PC-3 (cell line): ENCODE results near the gene VTN. TPM values are rescaled to one million over a fixed set of nuclear protein-coding genes. Genes with fewer than 3 reads are reported as not detected.

Experiments used
- ATAC-seq: fragments of 200-7000 bp; cut with Tn5 transposase; 2 replicates; pipeline ENCODE4 v1.9.1; 2020; ENCODE audit warnings: mild to moderate bottlenecking, moderate library complexity
- BruUV-seq: library from RNA; stranded (reverse); fragments of 400-500 nt; replicated peaks from 2 replicates; lab custom pipeline; 2021; lab: Mats Ljungman, UMichigan
- CTCF ChIA-PET: fragments of 300-600 bp; sonication (Branson Sonifier 250); formaldehyde crosslinking; loops from one replicate; lab custom pipeline; 2022; ENCODE audit warnings: antibody characterized with exemption; lab: Charles Lee
- POLR2A ChIA-PET: fragments of 300-600 bp; sonication (Branson Sonifier 250); formaldehyde crosslinking; loops from one replicate; lab custom pipeline; 2022; ENCODE audit warnings: antibody characterized with exemption; ENCODE audit not compliant: unreplicated experiment; lab: Charles Lee
- DNase-seq: peaks from one replicate; pipeline ENCODE4 v3.0.0-alpha.2; 2015
- H2AFZ ChIP-seq: fragments of 300-600 bp; sonication (generic); 2 replicates; pipeline ENCODE4 v1.6.0; 2016; ENCODE audit warnings: antibody characterized with exemption, low read length
- H3F3A ChIP-seq: fragments of 300-600 bp; sonication (generic); one replicate; pipeline ENCODE4 v1.6.0; 2017; ENCODE audit warnings: antibody characterized with exemption, low read length, control low read depth, mild to moderate bottlenecking; ENCODE audit not compliant: unreplicated experiment
- H3K27ac ChIP-seq: fragments of 300-600 bp; sonication (generic); 2 replicates; pipeline ENCODE4 v1.5.1; 2016; ENCODE audit warnings: mild to moderate bottlenecking, low read length
- H3K27me3 ChIP-seq: fragments of 300-600 bp; sonication (generic); 2 replicates; pipeline ENCODE4 v1.6.1; 2016; ENCODE audit warnings: low read length, mixed read lengths
- H3K36me3 ChIP-seq: fragments of 300-600 bp; sonication (generic); 2 replicates; pipeline ENCODE4 v1.6.1; 2016; ENCODE audit warnings: low read depth, mixed run types, low read length, mixed read lengths
- H3K4me1 ChIP-seq: fragments of 300-600 bp; sonication (generic); 2 replicates; pipeline ENCODE4 v1.5.1; 2016; ENCODE audit warnings: low read length; ENCODE audit not compliant: insufficient read depth
- H3K4me2 ChIP-seq: fragments of 300-600 bp; sonication (generic); 2 replicates; pipeline ENCODE4 v1.6.0; 2016; ENCODE audit warnings: low read length
- H3K4me3 ChIP-seq: fragments of 300-600 bp; sonication (generic); 2 replicates; pipeline ENCODE4 v1.5.1; 2016; ENCODE audit warnings: mild to moderate bottlenecking, low read length, mixed read lengths
- H3K79me2 ChIP-seq: fragments of 300-600 bp; sonication (generic); 2 replicates; pipeline ENCODE4 v1.6.1; 2017; ENCODE audit warnings: low read length, mixed read lengths
- H3K9ac ChIP-seq: fragments of 300-600 bp; sonication (generic); 2 replicates; pipeline ENCODE4 v1.6.0; 2016; ENCODE audit warnings: mild to moderate bottlenecking, low read length
- H3K9me2 ChIP-seq: fragments of 300-600 bp; sonication (generic); replicated peaks from 2 replicates; pipeline ENCODE4 v1.6.1; 2016; ENCODE audit warnings: mixed run types, low read length, mixed read lengths
- H3K9me3 ChIP-seq: fragments of 300-600 bp; sonication (generic); 2 replicates; pipeline ENCODE4 v1.6.1; 2016; ENCODE audit warnings: low read length, mixed read lengths
- H4K20me1 ChIP-seq: fragments of 300-600 bp; sonication (generic); 2 replicates; pipeline ENCODE4 v1.6.1; 2016; ENCODE audit warnings: low read length, mixed read lengths
- CTCF ChIP-seq: fragments of 300-600 bp; sonication (generic); conservative IDR thresholded peaks from 2 replicates; pipeline ENCODE4 v1.5.1; 2017; ENCODE audit warnings: antibody characterized with exemption, low read depth, mild to moderate bottlenecking, low read length
- EZH2 ChIP-seq: fragments of 300-600 bp; sonication (generic); IDR thresholded peaks from one replicate; pipeline ENCODE4 v1.6.1; 2017; ENCODE audit warnings: antibody characterized with exemption, mild to moderate bottlenecking, low read length; ENCODE audit not compliant: unreplicated experiment
- EZH2phosphoT487 ChIP-seq: fragments of 300-600 bp; sonication (generic); IDR thresholded peaks from 2 replicates; pipeline ENCODE4 v1.6.1; 2018; ENCODE audit warnings: mild to moderate bottlenecking, antibody characterized with exemption, low read length, borderline replicate concordance
- intact Hi-C: fragments of 100-400 bp; cut with micrococcal nuclease; formaldehyde crosslinking; loops from 2 replicates; pipeline ENCODE4 v1.9.0; 2023
- total RNA-seq: library from RNA; depleted of rRNA; stranded (reverse); fragments of >200 nt; gene quantifications from 2 replicates; pipeline ENCODE4 v1.2.3, GENCODE V29; 2014

Gene VTN
- total RNA-seq, 1 experiment from 2014 or later = not detected

DNA sequence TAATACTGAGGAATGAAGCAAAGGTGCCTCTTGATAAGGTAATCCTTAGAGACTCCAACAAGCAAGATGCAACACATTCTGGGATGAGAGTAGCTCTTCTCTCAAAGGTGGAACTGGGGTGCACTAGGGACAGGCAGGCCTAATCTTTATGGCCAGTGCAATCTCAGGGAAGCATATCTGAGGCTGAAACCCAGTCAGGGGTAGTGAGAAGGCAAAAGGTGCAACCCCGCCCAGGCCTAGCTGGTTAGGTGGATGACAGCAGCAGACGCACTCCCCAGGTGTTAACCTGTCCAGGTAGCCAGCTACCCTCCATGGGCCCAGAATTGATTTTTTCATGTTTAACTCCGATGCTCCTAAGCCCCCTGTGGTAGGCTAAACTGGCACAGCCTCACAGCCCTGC, 45.8 kb upstream of the VTN start:
- no peak overlapping the region for H2AFZ ChIP-seq
- H3K36me3 ChIP-seq = no peaks in the 10 kb centered on the region
- TF ChIP-seq EZH2phosphoT487 (no peak), CTCF (no peak), EZH2 (no peak)
- DNase-seq (no peak), ATAC-seq (no peak)
- no peak overlapping the region for H3K27ac ChIP-seq
- no peaks in the 10 kb centered on the region for H3K79me2 ChIP-seq
- intact Hi-C loops = loop anchor here (2.0 kb wide), 1 partner anchor 49 kb away; no protein-coding TSS in a partner anchor
- no peaks in the 10 kb centered on the region for H3K9me2 ChIP-seq
- no peaks in the 10 kb centered on the region for H3K9me3 ChIP-seq
- H3K27me3 ChIP-seq = no peaks in the 10 kb centered on the region
- no peaks in the 10 kb centered on the region for H3K4me1 ChIP-seq
- H3K4me2 ChIP-seq = no peak overlapping the region
- no peaks in the 10 kb centered on the region for H4K20me1 ChIP-seq
- ChIA-PET CTCF (no interaction called here), POLR2A (interaction anchor here (0.6 kb wide), 1 partner anchor 46 kb away, joined by 3 read pairs; no protein-coding TSS in a partner anchor)
- H3F3A ChIP-seq = no peaks in the 10 kb centered on the region
- no peak overlapping the region for H3K4me3 ChIP-seq
- H3K9ac ChIP-seq = no peak overlapping the region
- BruUV-seq = no TSS peak

GRCh38 chr17:28413804-28414203, 43.7 kb upstream of the VTN start:
- ATAC-seq = no peak

More at GRCh38 chr17:28413804-28414203, 43.7 kb upstream of the VTN start:
- Histone ChIP-seq H3K4me1 (no peaks in the 10 kb centered on the region), H3K27ac (no peak overlapping the region), H3K9ac (no peak overlapping the region), H3K9me2 (no peaks in the 10 kb centered on the region), H3K4me3 (no peak overlapping the region), H3K27me3 (no peaks in the 10 kb centered on the region), H3K9me3 (no peaks in the 10 kb centered on the region), H4K20me1 (no peaks in the 10 kb centered on the region), H3K4me2 (no peak overlapping the region), H3K79me2 (no peaks in the 10 kb centered on the region), H2AFZ (no peak overlapping the region), H3K36me3 (no peaks in the 10 kb centered on the region), H3F3A (no peaks in the 10 kb centered on the region)
- BruUV-seq = no TSS peak
- TF ChIP-seq CTCF (no peak), EZH2 (no peak), EZH2phosphoT487 (no peak)
- CTCF ChIA-PET = no interaction called here
- no peak for DNase-seq
- intact Hi-C loops = no loop called here
- POLR2A ChIA-PET = no interaction called here
